Neutrophil (primary cell): ENCODE results near the gene DNAJC13.

Source experiments
- H3K27ac ChIP-seq: fragments of 200-600 bp; sonication (generic); 2 replicates; pipeline ENCODE4 v1.5.1; 2016; ENCODE audit warnings: mild to moderate bottlenecking, moderate library complexity
- H3K27me3 ChIP-seq: fragments of 200-600 bp; sonication (generic); 2 replicates; pipeline ENCODE4 v1.6.0; 2016; ENCODE audit warnings: mild to moderate bottlenecking
- H3K36me3 ChIP-seq: fragments of 200-600 bp; sonication (generic); 2 replicates; pipeline ENCODE4 v1.5.1; 2017
- H3K4me1 ChIP-seq, 2 experiments: fragments of 200-600 bp in 1 of 2; sonication (generic) in 1 of 2; 1 replicate in 1 of 2; 2 replicates in 1 of 2; pipeline versions ENCODE4 v1.5.1 to v1.6.1; 2013 to 2016; ENCODE audit warnings: low read depth in 1 of 2, low read length in 1 of 2, mild to moderate bottlenecking in 1 of 2, moderate library complexity in 1 of 2; ENCODE audit not compliant: control insufficient read depth in 1 of 2, insufficient read depth in 1 of 2
- H3K4me3 ChIP-seq, 2 experiments: fragments of 200-600 bp in 1 of 2; sonication (generic) in 1 of 2; 1 replicate in 1 of 2; 2 replicates in 1 of 2; pipeline ENCODE4 v1.5.1; 2013 to 2016; ENCODE audit warnings: low read depth in 1 of 2, low read length in 1 of 2, mild to moderate bottlenecking in 1 of 2, moderate library complexity in 1 of 2
- H3K9me3 ChIP-seq: fragments of 200-600 bp; sonication (generic); 2 replicates; pipeline ENCODE4 v1.5.1; 2016
- CTCF ChIP-seq: fragments of 200-600 bp; sonication (generic); IDR thresholded peaks from 2 replicates; pipeline ENCODE4 v1.5.1; 2016; ENCODE audit warnings: antibody characterized with exemption

The DNAJC13 gene

DNA sequence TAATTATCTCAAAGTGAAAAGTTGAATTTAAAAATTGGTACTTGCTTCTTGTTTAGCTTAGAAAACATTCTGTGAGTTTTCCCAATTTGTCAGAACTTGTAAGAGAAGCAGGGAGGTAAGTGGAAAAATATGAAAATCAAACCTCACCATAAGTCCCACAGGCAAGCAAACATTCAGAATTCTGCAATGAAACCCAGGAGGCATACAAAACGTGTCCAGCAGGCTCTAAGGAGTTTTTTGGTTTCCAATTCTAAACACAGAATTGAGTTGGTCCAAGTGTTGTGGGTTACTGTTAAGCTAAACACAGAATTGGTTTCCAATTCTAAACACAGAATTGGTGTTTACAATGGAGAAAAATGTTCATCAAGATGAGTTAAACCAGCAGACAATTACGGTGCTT is 152.7 kb downstream of the DNAJC13 start:
- Histone ChIP-seq H3K27ac (no peak overlapping the region), H3K9me3 (no peaks in the 10 kb centered on the region), H3K4me3 (no peak overlapping the region), H3K36me3 (peaks cover 22% of the 10 kb centered on the region), H3K4me1 (no peaks in the 10 kb centered on the region), H3K27me3 (no peaks in the 10 kb centered on the region)
- no peak for TF ChIP-seq CTCF

- no peak for TF ChIP-seq CTCF
- peaks cover 49% of the 10 kb centered on the region for H3K36me3 ChIP-seq
- no peaks in the 10 kb centered on the region for H3K9me3 ChIP-seq
- no peaks in the 10 kb centered on the region for H3K4me1 ChIP-seq
- no peak overlapping the region for H3K27ac ChIP-seq
- H3K4me3 ChIP-seq: no peak overlapping the region
- no peaks in the 10 kb centered on the region for H3K27me3 ChIP-seq
These were observed 156.5 kb downstream of the DNAJC13 start for GRCh38 chr3:132573797-132574211.

- no peaks in the 10 kb centered on the region for H3K36me3 ChIP-seq
- H3K27ac ChIP-seq: no peak overlapping the region
- no peaks in the 10 kb centered on the region for H3K27me3 ChIP-seq
- H3K9me3 ChIP-seq: no peaks in the 10 kb centered on the region
- no peaks in the 10 kb centered on the region for H3K4me1 ChIP-seq
- no peak for TF ChIP-seq CTCF
- no peak overlapping the region for H3K4me3 ChIP-seq
These were observed 170.1 kb downstream of the DNAJC13 start for GRCh38 chr3:132587401-132587800.
